RWPE2 (cell line): ENCODE results near the gene CSNK1G1.

Source experiments
- ATAC-seq: fragments of 200-7000 bp; cut with Tn5 transposase; 3 replicates; pipeline ENCODE4 v1.9.1; 2021; ENCODE audit warnings: low read depth
- DNase-seq: peaks from one replicate; pipeline ENCODE4 v3.0.0-alpha.2; 2020; ENCODE audit warnings: low spot score
- H3K27ac ChIP-seq: fragments of 450-650 bp; 2 replicates; pipeline ENCODE4 v1.5.1; 2017; ENCODE audit warnings: mild to moderate bottlenecking; ENCODE audit not compliant: poor library complexity, severe bottlenecking
- H3K27me3 ChIP-seq: fragments of 250-450 bp; sonication (Bioruptor Pico); 2 replicates; pipeline ENCODE4 v1.5.1; 2021; ENCODE audit warnings: mild to moderate bottlenecking, moderate library complexity; ENCODE audit not compliant: insufficient read depth, poor library complexity, severe bottlenecking
- H3K36me3 ChIP-seq: fragments of 250-450 bp; sonication (Bioruptor Pico); 2 replicates; pipeline ENCODE4 v1.5.1; 2020; ENCODE audit warnings: low read depth, mild to moderate bottlenecking, moderate library complexity
- H3K4me1 ChIP-seq: fragments of 250-450 bp; sonication (Bioruptor Pico); 2 replicates; pipeline ENCODE4 v1.5.1; 2021; ENCODE audit warnings: mild to moderate bottlenecking, moderate library complexity; ENCODE audit not compliant: insufficient read depth, poor library complexity, severe bottlenecking
- H3K4me3 ChIP-seq: fragments of 250-450 bp; sonication (Bioruptor Pico); 2 replicates; pipeline ENCODE4 v1.5.1; 2021; ENCODE audit warnings: mild to moderate bottlenecking, moderate library complexity; ENCODE audit not compliant: severe bottlenecking
- H3K9me3 ChIP-seq: fragments of 250-450 bp; sonication (Bioruptor Pico); 2 replicates; pipeline ENCODE4 v1.5.1; 2021; ENCODE audit warnings: mild to moderate bottlenecking, moderate library complexity; ENCODE audit not compliant: severe bottlenecking
- CTCF ChIP-seq: fragments of 450-650 bp; IDR thresholded peaks from one replicate; pipeline ENCODE4 v1.5.1; 2017; ENCODE audit warnings: mild to moderate bottlenecking, moderate library complexity; ENCODE audit not compliant: poor library complexity, severe bottlenecking

Gene CSNK1G1

GRCh38 chr15:64286473-64286872 is 69.5 kb downstream of the CSNK1G1 start:
- Histone ChIP-seq H3K36me3 (peaks cover 8% of the 10 kb centered on the region; the same call in 1 of the 2 replicates), H3K4me3 (no peak overlapping the region), H3K4me1 (no peaks in the 10 kb centered on the region), H3K27ac (no peak overlapping the region), H3K27me3 (no peaks in the 10 kb centered on the region), H3K9me3 (no peaks in the 10 kb centered on the region)
- ATAC-seq (no peak), DNase-seq (no peak)
- no peak for TF ChIP-seq CTCF

GRCh38 chr15:64285871-64286270 is 70.1 kb downstream of the CSNK1G1 start:
- H3K27ac ChIP-seq, result no peak overlapping the region
- H3K36me3 ChIP-seq, result peaks cover 7% of the 10 kb centered on the region
- H3K9me3 ChIP-seq, result no peaks in the 10 kb centered on the region
- H3K4me1 ChIP-seq, result no peaks in the 10 kb centered on the region
- ATAC-seq, result no peak
- no peak overlapping the region for H3K4me3 ChIP-seq
- DNase-seq, result no peak
- no peak for TF ChIP-seq CTCF
- no peaks in the 10 kb centered on the region for H3K27me3 ChIP-seq

- H3K27ac ChIP-seq, result no peak overlapping the region
- ATAC-seq (no peak), DNase-seq (no peak)
- no peak overlapping the region for H3K4me3 ChIP-seq
- no peaks in the 10 kb centered on the region for H3K9me3 ChIP-seq
- TF ChIP-seq CTCF, result no peak
- no peaks in the 10 kb centered on the region for H3K27me3 ChIP-seq
- H3K4me1 ChIP-seq, result no peaks in the 10 kb centered on the region
- peaks cover 5% of the 10 kb centered on the region; the same call in 1 of the 2 replicates for H3K36me3 ChIP-seq
Observed at GRCh38 chr15:64285150-64285549, 70.8 kb downstream of the CSNK1G1 start.

- no peaks in the 10 kb centered on the region for H3K9me3 ChIP-seq
- H3K27me3 ChIP-seq, result no peaks in the 10 kb centered on the region
- ATAC-seq (no peak), DNase-seq (no peak)
- TF ChIP-seq CTCF, result no peak
- no peak overlapping the region for H3K4me3 ChIP-seq
- no peaks in the 10 kb centered on the region for H3K4me1 ChIP-seq
- H3K36me3 ChIP-seq, result peaks cover 10% of the 10 kb centered on the region
- no peak overlapping the region for H3K27ac ChIP-seq
Observed at GRCh38 chr15:64284042-64284441, 71.9 kb downstream of the CSNK1G1 start.

- DNase-seq (no peak), ATAC-seq (no peak)
- H3K9me3 ChIP-seq, result no peaks in the 10 kb centered on the region
- no peaks in the 10 kb centered on the region for H3K4me1 ChIP-seq
- no peaks in the 10 kb centered on the region for H3K27me3 ChIP-seq
- no peak overlapping the region for H3K4me3 ChIP-seq
- H3K27ac ChIP-seq, result no peak overlapping the region
- TF ChIP-seq CTCF, result no peak
- H3K36me3 ChIP-seq, result peaks cover 11% of the 10 kb centered on the region
Observed at GRCh38 chr15:64282701-64283100, 73.3 kb downstream of the CSNK1G1 start.
